ENCODE measurements around the gene ZNF75A. TPM values are rescaled to one million over a fixed set of nuclear protein-coding genes. Genes with fewer than 3 reads are reported as not detected.
A peak's percentile ranks its signal among the peaks of the same experiment; 100 is the strongest.

The ZNF75A gene
- total RNA-seq, 1 experiment from 2014 or later, result 24.5 TPM

DNA sequence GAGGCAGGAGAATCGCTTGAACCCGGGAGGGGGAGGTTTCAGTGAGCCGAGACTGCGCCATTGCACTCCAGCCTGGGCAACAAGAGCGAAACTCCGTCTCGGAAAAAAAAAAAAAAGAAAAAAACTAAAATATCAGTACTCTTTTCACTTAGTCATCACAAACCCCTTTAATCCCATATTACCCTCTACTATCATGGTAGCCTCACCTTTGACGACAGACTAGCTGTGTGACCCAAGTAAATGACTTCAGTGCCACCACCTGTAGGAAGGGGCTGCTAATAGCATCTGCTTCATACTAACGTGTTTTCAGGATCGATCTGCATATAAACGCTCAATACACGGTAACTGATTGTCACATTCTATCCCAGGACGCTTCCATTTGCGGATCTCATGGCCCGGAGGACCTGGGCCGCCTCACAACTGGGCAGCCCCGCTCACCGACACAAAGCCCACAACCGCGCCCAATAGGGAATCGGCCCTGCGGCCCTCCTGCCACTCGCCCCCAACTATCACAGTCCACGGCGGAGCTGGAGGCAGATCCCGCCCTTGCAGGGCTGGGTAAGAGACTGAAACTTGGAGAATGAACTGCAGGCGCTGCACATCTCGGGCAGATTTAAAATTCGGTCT, 23.1 kb upstream of the ZNF75A start:
- ATAC-seq, result peak; percentile 73
- intact Hi-C loops (cut with micrococcal nuclease; ENCODE audit: unreplicated experiment), result no loop called here
- DNase-seq (ENCODE audit: low read depth, low spot score), result no peak
- ChIA-PET POLR2A (no interaction called here), CTCF (interaction anchor here (1.5 kb wide), 1 partner anchor 15 kb away, joined by 6 read pairs; no protein-coding TSS in a partner anchor)
- Histone ChIP-seq H3K4me1 (ENCODE audit: control insufficient read depth, insufficient read depth, low read length) (no peaks in the 10 kb centered on the region; the same call in 1 of the 2 replicates), H3K36me3 (ENCODE audit: control insufficient read depth, insufficient read depth, low read length) (peaks cover 7% of the 10 kb centered on the region), H3K9me3 (ENCODE audit: control insufficient read depth, insufficient read depth, low read depth, low read length) (peaks cover 26% of the 10 kb centered on the region), H3K27ac (ENCODE audit: low read length) (peak overlapping the region; percentile 95), H3K27me3 (ENCODE audit: control insufficient read depth, insufficient read depth, low read length) (no peaks in the 10 kb centered on the region; the same call in 1 of the 2 replicates), H3K4me3 (ENCODE audit: low read depth in 2 of 2, low read length in 2 of 2) (peak overlapping the region; percentile 96 to 99)
- in situ Hi-C loops (cut with HindIII; ENCODE audit: low pct_unique_long_range_greater_than_20kb, low sequenced_read_pairs), result no loop called here
- no peak for TF ChIP-seq POLR2AphosphoS5 (IDR thresholded peaks at IDR 0.05; ENCODE audit: low read depth, low read length)
- no TSS peak for BruUV-seq (replicated peaks)

DNA sequence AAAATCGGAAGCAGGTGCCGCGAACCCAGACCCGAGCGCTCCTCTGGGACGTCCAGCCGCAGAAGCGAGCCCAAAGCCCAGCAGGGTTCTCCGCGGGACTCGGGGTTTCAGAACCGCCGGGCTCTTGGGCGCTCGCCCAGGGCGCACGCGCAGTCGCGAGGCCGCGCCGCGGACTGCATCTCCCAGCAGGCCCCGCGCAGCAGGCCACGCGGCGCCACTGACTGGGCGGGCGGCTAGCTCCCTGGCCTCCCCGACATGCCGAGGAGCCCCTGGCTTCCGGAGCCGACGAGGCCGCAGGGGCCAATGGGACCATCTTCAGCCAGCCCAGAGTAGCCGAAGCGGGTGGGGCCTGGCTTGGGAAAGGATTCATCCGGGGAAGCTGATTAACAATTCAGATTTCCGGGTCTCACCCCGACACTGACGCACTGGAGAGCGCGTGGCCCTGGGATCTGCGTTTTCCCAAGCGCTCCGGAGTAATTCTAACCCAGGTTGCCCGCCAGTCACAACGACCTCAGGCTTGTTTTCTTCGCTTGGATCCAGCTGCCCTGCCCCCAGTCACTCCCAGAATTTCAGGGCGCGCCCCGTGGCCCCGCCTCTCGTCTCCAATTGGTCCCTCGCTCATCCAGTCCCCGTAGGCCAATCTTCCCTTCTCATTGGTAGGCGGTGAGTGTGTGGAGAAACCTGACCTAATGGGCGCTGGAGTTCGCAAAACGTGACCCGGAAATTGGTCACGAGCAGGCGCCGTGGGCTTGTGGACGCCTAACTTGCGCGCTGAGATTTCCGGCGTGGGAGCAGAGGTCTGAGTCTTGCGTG, 22.4 kb upstream of the ZNF75A start, which contains the start of gene ZNF263:
TSS of gene ZNF263 (plus strand) at position 762 of the 813 bp plus-strand sequence. CDS start 328 bp downstream, outside the sequence.
- ChIA-PET POLR2A (no interaction called here), CTCF (interaction anchor here (1.5 kb wide), 1 partner anchor 16 kb away, joined by 6 read pairs; no protein-coding TSS in a partner anchor)
- peak; percentile 93 for DNase-seq (ENCODE audit: low read depth, low spot score)
- H3K36me3 ChIP-seq (ENCODE audit: control insufficient read depth, insufficient read depth, low read length), result peaks cover 10% of the 10 kb centered on the region
- intact Hi-C loops (cut with micrococcal nuclease; ENCODE audit: unreplicated experiment) (no loop called here), in situ Hi-C loops (cut with HindIII; ENCODE audit: low pct_unique_long_range_greater_than_20kb, low sequenced_read_pairs) (no loop called here)
- peak within 1 kb of the TSS; percentile 96 to 99 for H3K4me3 ChIP-seq (ENCODE audit: low read depth in 2 of 2, low read length in 2 of 2)
- no peaks in the 10 kb centered on the region; the same call in 1 of the 2 replicates for H3K4me1 ChIP-seq (ENCODE audit: control insufficient read depth, insufficient read depth, low read length)
- peak; percentile 96 for ATAC-seq
- H3K9me3 ChIP-seq (ENCODE audit: control insufficient read depth, insufficient read depth, low read depth, low read length), result peaks cover 30% of the 10 kb centered on the region
- TF ChIP-seq POLR2AphosphoS5 (IDR thresholded peaks at IDR 0.05; ENCODE audit: low read depth, low read length) (peak; percentile 85), SIN3A (IDR thresholded peaks at IDR 0.05; ENCODE audit: borderline replicate concordance, insufficient read depth, low read depth, low read length) (peak; percentile 66; the same call in 1 of the 2 replicates), TCF7L2 (IDR thresholded peaks at IDR 0.05; ENCODE audit: low read depth, low read length) (peak; percentile 50; the same call in 1 of the 2 replicates)
- TF ChIP-seq, protein P1, sequence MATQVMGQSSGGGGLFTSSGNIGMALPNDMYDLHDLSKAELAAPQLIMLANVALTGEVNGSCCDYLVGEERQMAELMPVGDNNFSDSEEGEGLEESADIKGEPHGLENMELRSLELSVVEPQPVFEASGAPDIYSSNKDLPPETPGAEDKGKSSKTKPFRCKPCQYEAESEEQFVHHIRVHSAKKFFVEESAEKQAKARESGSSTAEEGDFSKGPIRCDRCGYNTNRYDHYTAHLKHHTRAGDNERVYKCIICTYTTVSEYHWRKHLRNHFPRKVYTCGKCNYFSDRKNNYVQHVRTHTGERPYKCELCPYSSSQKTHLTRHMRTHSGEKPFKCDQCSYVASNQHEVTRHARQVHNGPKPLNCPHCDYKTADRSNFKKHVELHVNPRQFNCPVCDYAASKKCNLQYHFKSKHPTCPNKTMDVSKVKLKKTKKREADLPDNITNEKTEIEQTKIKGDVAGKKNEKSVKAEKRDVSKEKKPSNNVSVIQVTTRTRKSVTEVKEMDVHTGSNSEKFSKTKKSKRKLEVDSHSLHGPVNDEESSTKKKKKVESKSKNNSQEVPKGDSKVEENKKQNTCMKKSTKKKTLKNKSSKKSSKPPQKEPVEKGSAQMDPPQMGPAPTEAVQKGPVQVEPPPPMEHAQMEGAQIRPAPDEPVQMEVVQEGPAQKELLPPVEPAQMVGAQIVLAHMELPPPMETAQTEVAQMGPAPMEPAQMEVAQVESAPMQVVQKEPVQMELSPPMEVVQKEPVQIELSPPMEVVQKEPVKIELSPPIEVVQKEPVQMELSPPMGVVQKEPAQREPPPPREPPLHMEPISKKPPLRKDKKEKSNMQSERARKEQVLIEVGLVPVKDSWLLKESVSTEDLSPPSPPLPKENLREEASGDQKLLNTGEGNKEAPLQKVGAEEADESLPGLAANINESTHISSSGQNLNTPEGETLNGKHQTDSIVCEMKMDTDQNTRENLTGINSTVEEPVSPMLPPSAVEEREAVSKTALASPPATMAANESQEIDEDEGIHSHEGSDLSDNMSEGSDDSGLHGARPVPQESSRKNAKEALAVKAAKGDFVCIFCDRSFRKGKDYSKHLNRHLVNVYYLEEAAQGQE (IDR thresholded peaks at IDR 0.05; ENCODE audit: insufficient read depth in 1 of 2, low read depth in 2 of 2, low read length in 1 of 2), result no peak
- TF ChIP-seq, protein P2, sequence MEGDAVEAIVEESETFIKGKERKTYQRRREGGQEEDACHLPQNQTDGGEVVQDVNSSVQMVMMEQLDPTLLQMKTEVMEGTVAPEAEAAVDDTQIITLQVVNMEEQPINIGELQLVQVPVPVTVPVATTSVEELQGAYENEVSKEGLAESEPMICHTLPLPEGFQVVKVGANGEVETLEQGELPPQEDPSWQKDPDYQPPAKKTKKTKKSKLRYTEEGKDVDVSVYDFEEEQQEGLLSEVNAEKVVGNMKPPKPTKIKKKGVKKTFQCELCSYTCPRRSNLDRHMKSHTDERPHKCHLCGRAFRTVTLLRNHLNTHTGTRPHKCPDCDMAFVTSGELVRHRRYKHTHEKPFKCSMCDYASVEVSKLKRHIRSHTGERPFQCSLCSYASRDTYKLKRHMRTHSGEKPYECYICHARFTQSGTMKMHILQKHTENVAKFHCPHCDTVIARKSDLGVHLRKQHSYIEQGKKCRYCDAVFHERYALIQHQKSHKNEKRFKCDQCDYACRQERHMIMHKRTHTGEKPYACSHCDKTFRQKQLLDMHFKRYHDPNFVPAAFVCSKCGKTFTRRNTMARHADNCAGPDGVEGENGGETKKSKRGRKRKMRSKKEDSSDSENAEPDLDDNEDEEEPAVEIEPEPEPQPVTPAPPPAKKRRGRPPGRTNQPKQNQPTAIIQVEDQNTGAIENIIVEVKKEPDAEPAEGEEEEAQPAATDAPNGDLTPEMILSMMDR (IDR thresholded peaks at IDR 0.05), result no peak
- TSS peak; percentile 93 for BruUV-seq (replicated peaks)
- H3K27ac ChIP-seq (ENCODE audit: low read length), result peak within 1 kb of the TSS; percentile 95
- H3K27me3 ChIP-seq (ENCODE audit: control insufficient read depth, insufficient read depth, low read length), result no peaks in the 10 kb centered on the region

Measured in Panc1 (cell line).